OCI-LY7 (cell line): ENCODE results near the gene ATG10. TPM values are rescaled to one million over a fixed set of nuclear protein-coding genes. Genes with fewer than 3 reads are reported as not detected.
A peak's percentile ranks its signal among the peaks of the same experiment; 100 is the strongest.

ENCODE experiments used
- BruUV-seq: library from RNA; stranded (reverse); fragments of 400-500 nt; replicated peaks from 2 replicates; lab custom pipeline; 2021; lab: Mats Ljungman, UMichigan
- CTCF ChIA-PET: fragments of 300-600 bp; sonication (Branson Sonifier 250); formaldehyde crosslinking; loops from one replicate; lab custom pipeline; 2022; ENCODE audit warnings: antibody characterized with exemption; ENCODE audit not compliant: unreplicated experiment; lab: Charles Lee
- POLR2A ChIA-PET: fragments of 300-600 bp; sonication (Branson Sonifier 250); formaldehyde crosslinking; loops from one replicate; lab custom pipeline; 2022; ENCODE audit warnings: antibody characterized with exemption; lab: Charles Lee
- DNase-seq: peaks from one replicate; pipeline ENCODE4 v3.0.0-alpha.2; 2015; ENCODE audit warnings: low spot score
- H2AFZ ChIP-seq: fragments of 200-600 bp; sonication (generic), shearing (Covaris generic); 2 replicates; pipeline ENCODE4 v1.6.1; 2014; ENCODE audit warnings: mild to moderate bottlenecking, antibody characterized with exemption, low read length, moderate library complexity
- H3K27ac ChIP-seq: fragments of 200-600 bp; sonication (generic); 2 replicates; pipeline ENCODE4 v1.5.1; 2014; ENCODE audit warnings: mixed run types, low read depth, mild to moderate bottlenecking, moderate library complexity, low read length, inconsistent platforms; ENCODE audit not compliant: poor library complexity, severe bottlenecking
- H3K36me3 ChIP-seq: fragments of 200-600 bp; sonication (generic); 2 replicates; pipeline ENCODE4 v1.6.1; 2014; ENCODE audit warnings: mild to moderate bottlenecking, antibody characterized with exemption, low read length, moderate library complexity, mixed read lengths; ENCODE audit not compliant: insufficient read depth
- H3K4me1 ChIP-seq: fragments of 200-600 bp; sonication (generic); 2 replicates; pipeline ENCODE4 v1.5.1; 2014; ENCODE audit warnings: mild to moderate bottlenecking, low read length; ENCODE audit not compliant: insufficient read depth, poor library complexity, severe bottlenecking
- H3K4me2 ChIP-seq: fragments of 200-600 bp; sonication (generic); 2 replicates; pipeline ENCODE4 v1.6.1; 2014; ENCODE audit warnings: mild to moderate bottlenecking, low read length
- H3K4me3 ChIP-seq: fragments of 200-600 bp; sonication (generic); 2 replicates; pipeline ENCODE4 v1.5.1; 2014; ENCODE audit warnings: mild to moderate bottlenecking, low read depth, low read length; ENCODE audit not compliant: poor library complexity, severe bottlenecking
- H3K79me2 ChIP-seq: fragments of 200-600 bp; sonication (generic); 2 replicates; pipeline ENCODE4 v1.6.1; 2016; ENCODE audit warnings: low read depth, mild to moderate bottlenecking, low read length, moderate library complexity, mixed read lengths; ENCODE audit not compliant: insufficient read depth
- H3K9me2 ChIP-seq: fragments of 200-600 bp; sonication (generic); 2 replicates; pipeline ENCODE4 v1.6.1; 2016; ENCODE audit warnings: mild to moderate bottlenecking, low read length, mixed read lengths; ENCODE audit not compliant: insufficient read depth
- H3K9me3 ChIP-seq: fragments of 200-600 bp; sonication (generic); 2 replicates; pipeline ENCODE4 v1.6.1; 2014; ENCODE audit warnings: mild to moderate bottlenecking, mixed run types, low read length, mixed read lengths
- H4K20me1 ChIP-seq: fragments of 200-600 bp; sonication (generic); 2 replicates; pipeline ENCODE4 v1.6.1; 2014; ENCODE audit warnings: mild to moderate bottlenecking, antibody characterized with exemption, low read length, moderate library complexity, mixed read lengths; ENCODE audit not compliant: insufficient read depth
- CTCF ChIP-seq: fragments of 200-600 bp; sonication (generic); conservative IDR thresholded peaks from 2 replicates; pipeline ENCODE4 v1.5.1; 2014; ENCODE audit warnings: mild to moderate bottlenecking, antibody characterized with exemption, low read length, moderate library complexity, mixed read lengths
- EZH2phosphoT487 ChIP-seq: fragments of 200-600 bp; sonication (generic); IDR thresholded peaks from 2 replicates; pipeline ENCODE4 v1.6.1; 2018; ENCODE audit warnings: low read depth, borderline replicate concordance, mild to moderate bottlenecking, mixed run types, antibody characterized with exemption, low read length, moderate library complexity, mixed read lengths
- intact Hi-C: fragments of 100-400 bp; cut with micrococcal nuclease; formaldehyde crosslinking; loops from one replicate; pipeline ENCODE4 v1.10.0; 2022; ENCODE audit not compliant: unreplicated experiment
- total RNA-seq, 2 experiments: library from RNA; depleted of rRNA in 1 of 2; stranded (reverse); fragments of >200 nt in 1 of 2; shearing (Covaris generic) in 1 of 2; gene quantifications; 2 replicates each; pipeline ENCODE4 v1.2.3, GENCODE V29; 2014 to 2022

ATG10 gene
- total RNA-seq, 2 experiments from 2014 or later, result 5.4 to 14.8 TPM

DNA sequence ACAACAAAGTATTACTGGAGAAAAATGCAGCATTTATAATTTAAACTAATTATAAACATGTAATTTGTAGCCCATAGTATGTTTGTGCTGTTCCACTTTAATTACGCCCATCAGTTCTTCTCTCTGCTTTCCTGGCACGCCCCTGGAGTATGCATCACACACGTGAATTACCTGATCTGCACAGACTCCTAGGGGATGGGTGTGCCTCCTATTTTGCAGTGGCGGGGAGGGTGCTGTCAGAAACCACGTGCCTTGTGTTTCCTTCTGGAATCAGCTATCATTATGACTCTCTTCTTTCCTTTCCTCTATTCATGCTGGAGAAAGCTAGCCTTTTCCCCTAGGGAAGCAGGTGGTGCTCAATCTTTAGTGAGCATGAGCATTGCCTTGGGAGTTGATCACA, 263.1 kb downstream of the ATG10 start:
- H3K4me2 ChIP-seq, result no peak overlapping the region
- DNase-seq, result no peak
- no TSS peak for BruUV-seq
- TF ChIP-seq EZH2phosphoT487 (no peak), CTCF (no peak)
- H3K4me1 ChIP-seq, result no peaks in the 10 kb centered on the region
- ChIA-PET POLR2A (interaction anchor here (1.6 kb wide), 1 partner anchor 8 kb away, joined by 4 read pairs; no protein-coding TSS in a partner anchor), CTCF (no interaction called here)
- no peaks in the 10 kb centered on the region for H3K36me3 ChIP-seq
- no peaks in the 10 kb centered on the region for H3K9me3 ChIP-seq
- no peaks in the 10 kb centered on the region for H4K20me1 ChIP-seq
- no peaks in the 10 kb centered on the region for H3K9me2 ChIP-seq
- H3K4me3 ChIP-seq, result no peak overlapping the region
- H3K79me2 ChIP-seq, result no peaks in the 10 kb centered on the region
- no peak overlapping the region for H2AFZ ChIP-seq
- intact Hi-C loops, result no loop called here
- no peak overlapping the region for H3K27ac ChIP-seq

DNA sequence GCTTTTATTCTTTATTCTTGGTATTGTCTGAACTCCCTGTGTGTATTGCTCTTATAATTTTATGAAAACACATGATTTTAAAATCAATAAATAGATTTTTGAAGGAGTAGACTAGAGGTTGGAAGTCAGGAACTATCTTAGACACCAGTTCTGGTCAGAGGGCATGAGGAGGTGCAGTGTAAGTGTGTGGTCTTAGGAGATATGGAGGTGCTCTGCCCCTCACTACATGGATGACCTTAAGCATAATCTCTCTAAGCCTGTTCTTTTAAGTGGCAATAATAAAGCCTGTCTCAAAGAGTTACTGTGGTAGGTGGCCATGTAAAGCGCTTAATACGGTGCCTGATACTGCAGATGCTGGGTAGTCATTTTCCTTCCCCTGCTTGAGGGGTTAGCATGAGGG, 272.3 kb downstream of the ATG10 start:
- Histone ChIP-seq H3K9me3 (peaks cover 13% of the 10 kb centered on the region; the same call in 1 of the 2 replicates), H2AFZ (no peak overlapping the region), H3K79me2 (no peaks in the 10 kb centered on the region), H3K36me3 (no peaks in the 10 kb centered on the region), H3K27ac (no peak overlapping the region), H3K4me3 (no peak overlapping the region), H4K20me1 (no peaks in the 10 kb centered on the region), H3K4me2 (no peak overlapping the region), H3K4me1 (no peaks in the 10 kb centered on the region), H3K9me2 (no peaks in the 10 kb centered on the region)
- TF ChIP-seq EZH2phosphoT487, result no peak
- TF ChIP-seq CTCF, result no peak
- no peak for DNase-seq
- no TSS peak for BruUV-seq
- intact Hi-C loops, result no loop called here
- POLR2A ChIA-PET, result interaction anchor here (0.6 kb wide), 1 partner anchor 392 kb away, joined by 4 read pairs; no protein-coding TSS in a partner anchor
- CTCF ChIA-PET, result no interaction called here

- no peaks in the 10 kb centered on the region for H3K79me2 ChIP-seq
- no peaks in the 10 kb centered on the region for H3K9me2 ChIP-seq
- intact Hi-C loops, result no loop called here
- no peaks in the 10 kb centered on the region for H3K4me1 ChIP-seq
- no peak overlapping the region for H3K4me2 ChIP-seq
- peaks cover 13% of the 10 kb centered on the region; the same call in 1 of the 2 replicates for H3K9me3 ChIP-seq
- H3K36me3 ChIP-seq, result no peaks in the 10 kb centered on the region
- no peak for TF ChIP-seq EZH2phosphoT487
- TF ChIP-seq CTCF, result 0 out of 2 replicates have a peak, but pooled peaks have one; percentile 30
- no peak overlapping the region for H3K27ac ChIP-seq
- no TSS peak for BruUV-seq
- no peak for DNase-seq
- ChIA-PET POLR2A (interaction anchor here (0.6 kb wide), 1 partner anchor 777 kb away, joined by 3 read pairs; no protein-coding TSS in a partner anchor), CTCF (no interaction called here)
- H2AFZ ChIP-seq, result no peak overlapping the region
- H4K20me1 ChIP-seq, result no peaks in the 10 kb centered on the region
- H3K4me3 ChIP-seq, result no peak overlapping the region
Observed at GRCh38 chr5:82244854-82245635, 273.2 kb downstream of the ATG10 start.
